DOHH2 (cell line): ENCODE results near the gene NPLOC4.

Experiments
- CTCF ChIP-seq: fragments of 200-600 bp; sonication (generic); IDR thresholded peaks from one replicate; pipeline ENCODE4 v1.5.1; 2014; ENCODE audit warnings: antibody characterized with exemption, mild to moderate bottlenecking, low read depth, low read length; ENCODE audit not compliant: poor library complexity, severe bottlenecking
- EZH2phosphoT487 ChIP-seq: fragments of 200-600 bp; sonication (generic); IDR thresholded peaks from 2 replicates; pipeline ENCODE4 v1.6.1; 2017; ENCODE audit warnings: borderline replicate concordance, mild to moderate bottlenecking, antibody characterized with exemption, low read length, moderate library complexity, mixed read lengths

GRCh38 chr17:81591971-81592370 lies 44.9 kb downstream of the NPLOC4 start:
- TF ChIP-seq CTCF (no peak), EZH2phosphoT487 (no peak)
